HG03139 (cell line): Measurements from ENCODE around the gene KDM5B.
"Not testable (repeated sequence)": the region's sequence is repeated elsewhere in the genome, so short reads cannot be mapped to it uniquely, and the experiment has no call there.

ENCODE experiments used
- ATAC-seq: cut with Tn5 transposase; IDR thresholded peaks from one replicate; pipeline ENCODE4 v1.9.1; 2021; ENCODE audit not compliant: unreplicated experiment

KDM5B gene

DNA sequence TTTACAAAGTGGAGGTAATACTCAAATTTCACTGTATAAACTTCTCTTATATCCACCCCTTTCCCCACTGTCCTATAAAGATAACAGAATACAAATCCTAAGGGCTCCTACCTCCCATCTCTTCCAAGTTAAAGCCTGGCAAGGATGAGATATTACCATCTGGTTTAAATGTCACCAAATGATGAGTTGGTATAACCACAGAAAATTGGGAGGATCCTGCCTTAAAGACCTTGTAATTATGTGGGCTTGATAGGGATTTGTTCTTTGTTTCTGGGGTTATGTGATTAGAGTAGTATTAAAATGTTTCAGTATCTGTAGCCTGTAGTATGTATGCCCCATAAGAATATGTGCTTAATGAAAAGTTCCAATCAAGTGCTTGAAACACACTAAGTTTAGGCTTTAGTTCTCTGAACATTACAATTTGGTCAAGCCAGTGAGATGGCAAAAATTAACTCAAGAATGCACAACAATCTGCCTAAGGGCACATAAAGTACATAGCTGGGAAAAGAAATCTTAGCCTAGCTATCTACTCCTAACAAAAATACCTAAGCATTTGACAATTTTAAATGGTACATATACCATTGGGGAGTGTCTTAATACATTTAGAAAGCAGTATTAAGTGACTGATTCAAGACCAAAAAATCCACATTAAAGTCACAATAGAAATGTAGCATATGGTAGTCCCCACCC lies 14.0 kb downstream of the KDM5B start:
- no peak for ATAC-seq

DNA sequence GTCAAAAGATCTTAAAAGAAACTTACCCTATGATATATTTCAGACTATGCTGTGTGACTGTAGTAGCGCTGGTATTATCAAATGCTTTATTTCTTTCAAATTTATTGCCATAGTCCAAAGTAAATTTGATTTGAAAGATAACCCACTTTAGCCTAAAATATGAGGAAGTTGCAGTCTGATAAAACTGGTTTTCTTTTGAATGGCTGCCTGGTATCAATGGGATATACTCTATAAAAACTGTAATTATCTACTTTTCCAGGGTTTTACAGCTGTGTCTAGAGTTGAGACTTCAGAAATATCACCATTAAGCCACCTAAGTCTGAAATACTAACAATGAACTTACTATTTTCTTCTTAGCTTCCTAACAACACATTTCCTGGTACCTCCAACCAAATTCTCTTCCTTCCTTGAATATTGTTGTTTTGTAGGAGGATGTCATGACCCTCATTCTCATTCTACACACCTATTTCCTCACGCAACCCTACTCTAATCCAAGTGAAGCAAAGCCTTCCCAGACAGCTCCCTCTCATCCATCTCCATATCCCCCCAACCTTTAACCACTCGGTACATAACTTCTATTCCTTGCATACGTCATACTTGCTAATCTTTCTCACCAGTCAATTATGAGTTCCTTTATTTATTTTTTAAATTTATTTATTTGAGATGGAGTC lies 17.0 kb downstream of the KDM5B start:
- no peak for ATAC-seq

DNA sequence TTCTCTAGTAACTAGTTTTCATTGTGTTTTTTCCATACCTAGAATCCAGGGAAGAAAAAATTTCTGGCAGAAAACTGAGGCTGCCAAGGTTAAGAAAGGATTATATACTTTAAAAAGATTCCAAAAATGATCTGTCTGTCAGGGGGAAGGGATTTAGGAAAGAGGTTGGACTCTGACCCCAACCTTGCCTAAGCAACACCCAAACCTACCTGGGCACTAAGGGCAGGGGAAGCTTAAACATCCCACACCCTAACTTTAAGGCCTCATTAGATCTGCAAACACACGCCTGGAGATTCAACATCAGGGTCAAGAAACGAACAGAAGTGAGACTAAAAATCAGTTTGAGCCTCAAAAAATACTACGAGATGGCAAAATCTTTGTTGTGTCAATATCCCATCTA lies 19.4 kb downstream of the KDM5B start:
- no peak for ATAC-seq

DNA sequence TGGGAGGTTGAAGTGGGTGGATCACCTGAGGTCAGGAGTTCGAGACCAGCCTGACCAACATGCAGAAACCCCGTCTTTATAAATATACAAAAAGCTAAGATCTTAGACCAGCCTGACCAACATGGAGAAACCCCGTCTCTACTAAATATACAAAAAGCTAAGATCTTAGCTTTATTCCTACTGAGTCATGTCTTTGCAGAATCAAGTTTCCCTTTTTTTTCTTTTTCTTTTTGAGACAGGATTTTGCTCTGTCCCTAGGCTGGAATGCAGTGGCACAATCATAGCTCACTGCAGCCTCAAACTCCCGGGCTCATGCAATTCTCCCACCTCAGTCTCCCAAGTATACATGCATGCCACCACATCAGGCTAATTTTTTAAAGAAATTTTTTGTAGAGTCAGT lies 21.4 kb downstream of the KDM5B start:
- no peak for ATAC-seq

DNA sequence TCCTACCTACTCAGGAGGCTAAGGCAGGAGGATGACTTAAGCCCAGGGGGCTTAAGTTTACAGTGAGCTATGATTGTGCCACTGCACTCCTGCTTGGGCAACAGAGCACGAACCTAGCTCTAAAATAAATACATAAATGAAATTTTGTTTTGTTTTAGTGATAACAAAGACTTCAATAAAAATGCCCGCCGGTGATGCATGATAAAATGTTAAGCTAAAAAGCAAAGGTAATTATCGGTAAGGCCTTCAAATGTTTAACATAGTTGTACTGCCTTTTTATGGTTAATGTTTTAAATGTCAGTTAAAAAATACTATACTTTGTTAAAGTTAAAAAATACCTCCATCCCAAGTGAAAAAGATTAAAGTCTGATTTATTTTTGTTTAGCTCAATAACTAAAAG lies 27.0 kb downstream of the KDM5B start:
- ATAC-seq: no peak

- ATAC-seq: no peak
These were observed 38.1 kb downstream of the KDM5B start for GRCh38 chr1:202770135-202770534.

- no peak for ATAC-seq
These were observed 42.5 kb downstream of the KDM5B start for GRCh38 chr1:202765721-202766120.

DNA sequence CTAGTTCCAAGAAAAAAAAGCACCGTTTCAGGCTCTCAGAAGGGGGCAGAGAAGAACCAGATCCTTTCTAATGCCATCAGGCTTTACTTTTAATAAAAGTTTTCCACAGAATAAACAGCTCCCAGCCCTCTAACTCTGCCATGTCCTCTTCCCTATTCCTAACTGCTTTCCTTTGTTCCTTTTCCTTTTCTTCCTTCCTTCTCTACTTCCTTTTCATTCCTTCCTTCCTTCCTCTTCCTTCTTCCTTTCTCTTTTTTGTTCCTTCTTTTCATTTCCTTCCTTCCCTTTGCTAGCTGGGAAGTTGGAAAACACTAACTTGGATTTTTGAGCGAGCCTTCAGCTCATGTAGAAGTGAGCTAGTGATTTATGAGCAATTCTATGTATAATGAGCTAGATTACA lies 46.2 kb downstream of the KDM5B start:
- no peak for ATAC-seq

- no peak for ATAC-seq
These were observed 47.6 kb downstream of the KDM5B start for GRCh38 chr1:202760589-202760988.

DNA sequence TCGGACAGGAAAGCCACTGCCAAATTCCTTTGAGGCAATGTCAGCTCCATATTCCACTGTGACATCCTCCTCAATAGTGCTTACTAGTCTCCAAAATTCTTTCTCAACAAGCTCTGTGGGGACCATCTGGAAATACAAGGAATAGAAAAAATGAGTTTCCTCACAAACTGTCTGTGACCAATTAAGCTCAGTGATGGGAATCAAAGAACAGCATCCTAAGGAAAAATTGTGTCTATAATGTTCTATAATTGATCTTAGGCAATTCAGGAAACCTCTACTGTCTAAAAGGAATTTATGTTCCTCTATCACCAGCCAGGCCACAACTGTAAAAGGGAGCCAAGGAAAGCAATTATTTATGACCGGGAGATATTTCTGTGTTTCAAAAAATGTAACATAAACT lies 51.8 kb downstream of the KDM5B start:
- no peak for ATAC-seq

GRCh38 chr1:202754293-202754692 lies 53.9 kb downstream of the KDM5B start:
- no peak for ATAC-seq

DNA sequence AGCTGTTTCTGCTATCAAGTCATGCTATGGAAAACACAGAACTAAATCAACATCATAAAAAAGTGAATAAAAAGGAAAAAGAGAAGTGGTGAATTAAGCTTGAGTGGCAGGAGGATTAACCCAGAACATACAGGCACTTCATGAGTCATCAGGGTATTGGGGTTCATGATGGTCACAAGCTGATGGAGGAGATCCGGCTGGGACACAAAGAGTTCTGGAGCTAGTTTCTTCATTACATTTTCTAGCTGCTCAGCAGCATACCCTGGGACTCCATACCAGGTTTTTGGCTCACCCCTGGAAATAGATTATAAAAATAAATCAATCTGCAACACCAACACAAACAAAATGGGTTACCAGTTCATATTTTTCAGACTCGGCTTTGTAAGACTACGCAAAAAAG lies 55.4 kb downstream of the KDM5B start:
- no peak for ATAC-seq

DNA sequence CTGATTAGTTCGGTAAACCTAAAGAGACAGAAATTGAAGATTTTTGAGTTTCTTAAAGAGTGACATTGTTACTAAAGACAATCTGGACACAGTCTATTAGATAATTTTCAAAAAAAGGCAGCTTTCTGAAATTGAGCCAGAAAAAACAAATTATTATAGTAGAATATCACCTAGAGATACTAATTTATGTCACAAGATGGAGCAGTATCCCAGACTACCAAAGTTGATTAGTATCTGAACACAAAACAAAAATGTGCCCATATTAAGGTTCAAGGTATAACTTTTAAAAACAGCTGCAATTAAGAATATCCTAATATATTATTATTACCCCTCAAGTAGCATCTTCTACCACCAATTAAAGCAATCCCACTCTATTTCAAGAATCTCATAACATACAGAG lies 57.5 kb downstream of the KDM5B start:
- ATAC-seq: no peak

- ATAC-seq: no peak
These were observed 58.2 kb downstream of the KDM5B start for GRCh38 chr1:202750024-202750423.

DNA sequence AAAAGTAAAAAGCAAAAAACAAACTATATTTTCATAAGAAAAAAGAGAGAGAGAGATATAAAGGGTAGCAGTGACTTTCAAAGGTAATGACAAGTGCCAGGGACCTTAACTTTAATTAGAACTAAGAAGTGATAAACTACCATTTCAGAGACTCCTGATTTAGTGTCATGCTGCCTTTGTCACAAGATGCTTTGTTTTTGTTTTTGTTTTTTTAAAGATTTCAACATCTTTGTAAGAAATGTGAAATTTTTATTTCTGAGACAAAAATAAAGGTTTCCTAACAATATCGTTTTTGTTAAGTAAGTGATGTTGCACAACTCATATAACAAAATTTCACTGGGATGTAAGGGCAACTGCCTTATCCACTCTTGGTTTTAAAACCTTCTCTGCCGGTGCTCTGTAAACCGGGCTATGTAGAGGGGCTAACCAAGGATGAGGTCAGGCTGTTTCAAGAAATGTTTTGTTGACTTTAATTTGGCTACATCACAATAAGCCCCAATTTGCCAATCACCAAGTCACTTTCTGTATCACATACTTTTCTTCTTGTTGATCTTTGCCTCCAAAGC lies 62.8 kb downstream of the KDM5B start:
- ATAC-seq: no peak

DNA sequence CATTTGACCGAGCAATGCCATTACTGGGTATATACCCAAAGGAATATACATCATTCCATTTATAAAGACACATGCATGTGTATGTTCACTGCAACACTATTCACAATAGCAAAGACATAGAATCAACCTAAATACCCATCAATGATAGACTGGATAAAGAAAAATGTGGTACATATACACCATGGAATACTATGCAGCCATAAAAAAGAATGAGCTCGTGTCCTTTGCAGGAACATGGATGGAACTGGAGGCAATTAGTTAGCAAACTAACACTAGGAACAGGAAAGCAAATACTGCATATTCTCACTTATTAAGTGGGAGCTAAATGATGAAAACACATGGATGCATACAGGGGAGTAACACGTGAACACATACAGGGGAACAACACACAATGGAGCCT lies 63.5 kb downstream of the KDM5B start:
- ATAC-seq: not testable (repeated sequence)

DNA sequence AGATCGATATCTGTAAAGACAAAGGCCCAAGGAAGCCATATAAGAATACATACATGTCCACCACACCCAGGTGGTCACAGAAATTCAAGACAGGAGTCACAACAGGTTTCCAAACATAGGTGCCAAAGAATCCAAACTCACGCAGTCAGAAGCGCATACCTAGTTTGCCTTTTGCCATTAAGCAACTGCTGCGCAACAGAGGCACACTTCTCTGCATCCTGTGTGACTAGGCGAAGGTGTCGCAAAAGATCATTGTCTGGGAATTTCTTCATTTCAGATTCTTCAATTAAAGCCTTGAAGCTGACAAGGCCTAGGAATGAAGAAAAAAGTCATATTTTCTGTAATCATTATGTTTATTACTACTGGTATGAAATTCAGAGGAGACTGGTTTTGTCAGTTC lies 65.7 kb downstream of the KDM5B start:
- no peak for ATAC-seq

- no peak for ATAC-seq
These were observed 75.0 kb downstream of the KDM5B start for GRCh38 chr1:202733251-202733650.

DNA sequence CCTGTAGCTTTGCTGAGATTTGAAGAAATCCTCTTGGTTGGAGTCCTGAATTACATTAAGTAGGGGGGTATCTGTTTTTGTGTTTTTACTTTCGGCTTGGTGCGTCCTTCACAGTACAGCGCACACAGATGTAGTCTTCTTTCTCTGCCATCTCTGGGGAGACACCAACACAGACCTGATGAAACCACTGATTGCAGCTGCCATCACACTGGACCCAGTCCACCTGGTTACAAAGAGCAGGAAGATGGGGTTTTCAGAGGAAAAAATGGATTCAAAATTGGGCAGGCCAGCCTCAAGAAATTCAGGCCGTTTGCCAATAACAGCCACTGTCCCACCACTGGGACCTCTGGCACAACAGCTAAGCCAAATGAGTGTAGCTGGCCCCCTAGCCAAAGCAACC lies 79.3 kb downstream of the KDM5B start:
- no peak for ATAC-seq

GRCh38 chr1:202725526-202725925 lies 82.7 kb downstream of the KDM5B start:
- ATAC-seq: no peak

GRCh38 chr1:202723708-202724107 lies 84.5 kb downstream of the KDM5B start:
- no peak for ATAC-seq

- ATAC-seq: not testable (repeated sequence)
These were observed 85.2 kb downstream of the KDM5B start for GRCh38 chr1:202723046-202723445.

GRCh38 chr1:202716654-202717053 lies 91.6 kb downstream of the KDM5B start:
- no peak for ATAC-seq
